Measurements from ENCODE around the gene SNF8.
"Not testable (repeated sequence)": the region's sequence is repeated elsewhere in the genome, so short reads cannot be mapped to it uniquely, and the experiment has no call there.

The SNF8 gene, protein sequence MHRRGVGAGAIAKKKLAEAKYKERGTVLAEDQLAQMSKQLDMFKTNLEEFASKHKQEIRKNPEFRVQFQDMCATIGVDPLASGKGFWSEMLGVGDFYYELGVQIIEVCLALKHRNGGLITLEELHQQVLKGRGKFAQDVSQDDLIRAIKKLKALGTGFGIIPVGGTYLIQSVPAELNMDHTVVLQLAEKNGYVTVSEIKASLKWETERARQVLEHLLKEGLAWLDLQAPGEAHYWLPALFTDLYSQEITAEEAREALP

DNA sequence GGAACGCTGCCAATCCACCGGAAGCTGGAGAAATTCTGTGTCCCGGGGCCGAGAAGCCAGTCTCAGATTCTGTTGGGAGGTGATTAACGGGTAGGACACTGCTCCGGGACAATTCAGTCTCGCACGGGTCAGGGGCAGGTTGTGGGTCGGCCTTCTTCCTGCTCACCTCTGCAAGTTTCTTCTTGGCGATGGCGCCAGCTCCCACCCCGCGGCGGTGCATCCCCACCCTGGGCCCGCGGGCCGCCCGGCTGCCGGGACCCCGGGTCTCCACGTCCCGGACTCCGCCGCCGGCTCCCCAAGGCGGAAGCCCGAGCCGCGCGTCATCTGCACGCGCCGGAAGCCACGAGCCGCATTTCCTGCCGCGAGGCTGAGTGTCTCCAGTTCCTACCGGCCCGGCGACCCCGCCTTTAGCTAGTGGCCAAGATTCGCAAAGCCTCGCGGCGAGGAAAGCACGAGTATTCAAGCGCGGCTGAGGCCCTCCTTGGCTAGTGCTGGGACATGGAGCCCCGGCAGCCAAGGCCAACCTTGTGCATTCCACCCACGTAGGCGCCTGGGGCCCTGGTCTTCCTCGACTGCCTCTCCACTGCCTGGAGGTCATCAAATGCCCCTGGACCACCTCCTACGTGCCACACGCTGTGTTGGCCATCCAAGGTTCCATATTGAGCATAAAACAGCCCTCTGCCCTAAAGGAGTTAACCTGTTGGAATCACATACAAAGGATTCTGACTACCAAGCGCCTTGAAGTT lies at the start of gene SNF8:
SNF8 (minus strand) TSS at position 328 of the 746 bp plus-strand sequence; CDS start at position 220, 108 bp downstream.
- DNase-seq (ENCODE audit: low read depth), result peak; percentile 90

DNA sequence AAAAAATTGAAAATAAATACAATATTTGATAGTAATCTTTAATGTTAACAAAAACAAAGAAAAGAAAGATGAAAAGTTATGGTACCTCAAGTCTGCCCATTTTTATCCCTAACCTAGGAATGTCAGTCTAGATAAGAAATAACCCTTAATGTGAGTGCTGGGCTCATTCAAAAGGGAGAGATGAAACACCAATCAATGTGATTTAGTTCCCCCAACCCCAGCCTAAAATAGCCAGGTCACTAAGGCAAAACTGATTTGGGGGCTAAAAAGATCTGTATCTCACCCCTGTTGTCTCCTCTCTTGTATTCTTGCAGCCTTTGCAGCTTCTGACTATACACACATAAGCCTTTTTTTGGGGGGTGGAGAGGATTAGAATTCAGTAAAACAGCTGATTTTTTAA lies 49.3 kb upstream of the SNF8 start:
- DNase-seq (ENCODE audit: low read depth), result no peak

DNA sequence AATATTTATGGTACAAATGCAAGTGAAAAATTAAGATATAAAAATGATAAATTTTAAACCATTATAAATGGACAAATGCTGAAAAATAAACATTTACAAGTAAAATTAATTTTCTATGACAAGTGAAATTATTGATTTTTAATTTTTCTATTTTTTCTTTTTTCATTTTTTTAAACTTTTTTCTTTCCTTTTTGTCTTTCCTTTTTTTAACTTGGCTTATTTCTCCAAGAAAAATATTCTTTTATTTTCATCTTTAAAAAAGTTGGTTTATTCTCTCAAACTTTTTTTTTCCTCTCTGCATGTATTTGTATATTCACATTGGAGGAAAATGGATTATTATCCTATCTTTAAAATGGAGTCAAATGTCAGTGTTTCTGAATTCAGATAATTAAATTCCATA lies 48.7 kb upstream of the SNF8 start:
- DNase-seq (ENCODE audit: low read depth), result no peak

DNA sequence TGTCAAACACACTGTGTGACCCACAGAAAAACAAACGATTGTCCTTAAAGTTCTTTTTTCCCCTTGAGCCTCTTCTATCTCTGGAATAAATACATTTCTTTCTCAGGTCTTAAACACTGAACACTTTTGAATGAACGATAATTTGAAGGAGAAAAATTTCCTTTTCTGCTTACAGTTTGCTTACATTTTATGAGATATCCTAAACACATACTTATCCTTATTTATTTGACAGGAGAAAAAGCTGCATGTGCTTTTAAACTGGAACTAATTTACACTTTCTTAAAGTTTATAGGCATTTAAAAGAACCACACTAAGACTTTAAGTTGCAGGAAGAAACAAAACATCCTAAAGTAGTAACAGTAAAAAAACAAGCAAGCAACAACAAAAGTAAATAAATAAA lies 47.8 kb upstream of the SNF8 start:
- DNase-seq (ENCODE audit: low read depth), result no peak

- DNase-seq (ENCODE audit: low read depth), result no peak
These were observed 46.3 kb upstream of the SNF8 start for GRCh38 chr17:48990882-48991357.

DNA sequence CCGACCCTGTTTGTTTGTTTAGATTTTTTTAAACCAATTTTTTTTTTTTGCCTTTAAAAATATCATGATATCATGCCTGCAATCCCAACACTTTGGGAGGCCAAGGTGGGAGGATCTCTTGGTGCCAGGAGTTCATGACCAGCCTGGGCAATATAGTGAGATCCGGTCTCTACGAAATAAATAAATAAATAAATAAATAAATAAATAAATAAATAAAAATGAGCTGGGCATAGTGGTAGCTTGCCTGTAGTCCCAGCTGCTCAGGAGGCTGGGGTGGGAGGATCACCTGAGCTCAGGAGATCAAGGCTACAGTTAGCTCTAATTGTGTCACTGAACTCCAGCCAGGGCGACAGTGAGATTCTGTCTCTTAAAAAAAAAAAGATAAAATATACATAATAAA lies 44.5 kb upstream of the SNF8 start:
- no peak for DNase-seq (ENCODE audit: low read depth)

- no peak for DNase-seq (ENCODE audit: low read depth)
These were observed 41.0 kb upstream of the SNF8 start for GRCh38 chr17:48985436-48986245.

DNA sequence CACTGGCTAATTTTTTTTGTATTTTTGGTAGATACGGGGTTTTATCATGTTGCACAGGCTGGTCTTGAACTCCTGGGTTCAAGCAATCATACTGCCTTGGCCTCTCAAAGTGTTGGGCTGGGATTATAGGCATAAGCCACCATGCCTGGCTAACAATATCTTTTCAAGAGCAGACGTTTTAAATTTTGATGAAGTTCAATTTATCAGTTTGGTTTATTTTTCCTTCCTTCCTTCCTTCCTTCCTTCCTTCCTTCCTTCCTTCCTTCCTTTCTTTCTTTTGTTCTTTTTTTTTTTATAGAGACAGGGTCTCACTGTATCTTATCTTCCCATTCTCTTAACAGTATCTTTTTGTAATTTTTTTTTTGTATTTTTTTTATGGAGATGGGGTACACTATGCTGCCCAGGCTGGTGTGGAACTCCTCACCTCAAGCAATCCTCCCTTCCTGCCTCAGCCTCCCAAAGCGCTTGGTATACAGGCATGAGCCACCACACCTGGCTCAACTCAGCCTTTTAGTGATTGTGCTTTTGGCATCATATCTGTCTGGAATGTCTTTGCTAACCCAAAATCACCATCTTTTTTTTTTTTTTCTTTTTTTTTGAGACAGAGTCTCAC lies 37.4 kb upstream of the SNF8 start:
- no peak for DNase-seq (ENCODE audit: low read depth)

- no peak for DNase-seq (ENCODE audit: low read depth)
These were observed 29.2 kb upstream of the SNF8 start for GRCh38 chr17:48973806-48974205.

DNA sequence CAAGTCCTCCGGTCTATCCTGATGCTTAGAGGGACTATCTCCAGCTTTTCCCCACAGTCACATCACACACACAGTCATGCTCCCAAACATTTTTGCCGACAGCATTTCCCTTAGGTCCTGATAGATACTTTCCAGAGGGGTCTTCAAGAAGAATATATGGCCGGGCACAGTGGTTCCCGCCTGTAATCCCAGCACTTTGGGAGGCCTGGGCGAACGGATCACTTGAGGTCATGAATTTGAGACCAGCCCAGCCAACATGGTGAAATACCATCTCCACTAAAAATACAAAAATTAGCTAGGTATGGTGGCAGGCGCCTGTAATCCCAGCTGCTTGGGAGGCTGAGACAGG lies 28.1 kb upstream of the SNF8 start:
- DNase-seq (ENCODE audit: low read depth), result no peak

- DNase-seq (ENCODE audit: low read depth), result no peak
These were observed 26.4 kb upstream of the SNF8 start for GRCh38 chr17:48970865-48971687.

DNA sequence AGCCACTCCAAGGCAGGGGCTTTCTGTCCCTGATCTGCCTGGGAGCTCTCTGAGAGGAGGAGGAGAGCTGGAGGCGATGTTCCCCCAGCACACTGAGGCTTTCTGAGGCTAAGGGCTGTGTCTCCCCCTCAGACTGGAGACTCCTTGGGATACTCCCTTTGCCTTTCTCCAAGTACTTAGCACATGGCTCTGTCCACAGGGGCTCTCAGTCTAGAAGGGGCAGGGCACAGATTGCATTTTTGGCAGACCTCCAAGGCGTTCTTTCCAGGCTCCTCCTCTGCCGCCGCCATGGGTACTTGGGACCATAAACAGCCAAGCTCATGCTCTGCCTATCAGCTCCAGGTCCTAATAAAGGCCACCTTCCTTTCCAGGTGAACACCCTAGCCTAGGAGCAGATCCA lies 25.6 kb upstream of the SNF8 start:
- DNase-seq (ENCODE audit: low read depth), result no peak

DNA sequence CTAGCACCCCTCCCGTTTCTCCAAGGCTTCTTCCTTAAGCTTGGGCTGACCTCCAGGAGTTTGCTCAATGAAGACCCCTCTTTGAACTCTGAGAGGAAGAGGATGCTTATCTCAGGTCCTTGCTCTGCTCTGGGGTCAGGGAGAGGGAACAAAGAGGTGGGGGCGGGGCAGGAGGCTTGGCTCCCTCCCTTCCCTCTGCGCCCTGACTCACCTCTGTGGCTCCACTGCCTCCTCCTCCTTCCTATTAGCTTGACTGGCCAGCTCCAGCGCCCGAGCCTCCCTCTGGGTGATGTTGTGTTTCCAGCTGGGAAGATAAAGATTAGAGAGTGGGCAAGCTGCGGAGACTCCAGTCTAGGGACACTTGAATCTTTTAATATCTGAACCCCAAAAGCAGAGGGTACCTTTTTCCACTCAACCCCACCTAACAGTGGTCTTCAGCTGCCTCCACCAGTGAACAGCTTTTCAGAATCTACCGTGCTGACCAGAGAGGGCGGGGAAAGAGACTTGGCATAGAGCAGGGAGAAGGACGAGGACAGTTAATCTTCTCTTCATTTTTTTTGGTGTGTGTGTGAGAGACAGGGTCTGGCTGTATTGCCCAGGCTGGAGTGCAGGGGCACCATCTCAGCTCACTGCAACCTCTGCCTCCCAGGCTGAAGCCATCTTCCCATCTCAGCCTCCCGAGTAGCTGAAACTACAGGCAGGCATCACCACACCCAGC lies 17.0 kb upstream of the SNF8 start:
- no peak for DNase-seq (ENCODE audit: low read depth)

GRCh38 chr17:48960834-48961515 lies 16.3 kb upstream of the SNF8 start:
- no peak for DNase-seq (ENCODE audit: low read depth)

DNA sequence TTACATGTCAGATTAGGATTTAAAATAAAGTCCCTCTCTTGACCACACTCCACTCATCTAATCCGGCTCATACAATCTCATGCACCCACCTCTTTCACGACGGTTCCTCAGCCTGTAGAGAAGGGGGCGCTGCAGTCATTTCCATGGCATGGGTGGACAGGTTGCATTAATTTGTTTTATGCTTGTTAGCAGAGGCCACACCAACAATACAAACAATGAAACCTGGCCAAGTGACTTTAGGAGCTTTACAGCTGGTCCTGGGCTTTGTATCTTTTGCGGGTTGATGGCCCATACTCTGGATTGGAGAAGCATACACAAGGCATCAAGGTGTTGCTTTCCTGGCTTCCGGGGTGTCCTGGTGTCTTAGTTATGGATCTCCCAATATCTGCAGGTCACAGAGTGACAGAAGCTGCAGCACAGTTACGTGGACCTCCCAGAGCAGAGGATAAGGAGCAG lies 9.7 kb upstream of the SNF8 start:
- DNase-seq (ENCODE audit: low read depth), result no peak

DNA sequence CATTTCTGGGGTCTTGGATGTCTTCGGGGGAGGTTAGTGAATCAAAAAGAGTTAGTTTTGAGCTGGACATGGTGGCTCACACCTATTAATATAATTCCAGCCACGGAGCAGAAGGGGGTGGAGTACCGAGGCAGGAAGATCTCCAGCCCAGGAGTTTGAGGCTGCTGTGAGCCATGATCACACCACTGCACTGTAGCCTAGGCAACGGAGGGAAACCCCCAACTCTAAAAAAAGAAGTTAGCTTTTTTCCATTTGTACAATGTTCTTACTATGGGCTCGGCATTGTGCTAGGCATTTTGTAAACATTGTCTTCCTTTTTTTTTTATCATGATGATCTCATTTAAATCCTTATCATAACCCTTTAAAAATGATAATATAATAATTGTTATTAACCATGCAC lies 8.3 kb upstream of the SNF8 start:
- no peak for DNase-seq (ENCODE audit: low read depth)

GRCh38 chr17:48951572-48951971 lies 6.9 kb upstream of the SNF8 start:
- no peak for DNase-seq (ENCODE audit: low read depth)

DNA sequence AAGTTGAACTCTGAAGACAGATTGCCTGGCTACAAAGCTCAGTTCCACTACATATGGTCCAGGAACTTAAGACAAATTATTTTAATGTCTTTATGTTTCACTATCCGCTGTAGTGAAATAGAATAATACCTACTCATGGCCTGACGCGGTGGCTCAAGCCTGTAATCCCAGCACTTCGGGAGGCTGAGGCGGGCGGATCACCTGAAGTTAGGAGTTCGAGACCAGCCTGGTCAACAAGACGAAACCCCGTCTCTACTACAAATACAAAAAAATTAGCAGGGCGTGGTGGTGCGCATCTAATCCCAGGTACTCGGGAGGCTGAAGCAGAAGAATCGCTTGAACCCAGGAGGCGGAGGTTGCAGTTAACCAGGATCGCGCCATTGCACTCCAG lies 614 bp upstream of the SNF8 start:
- not testable (repeated sequence) for DNase-seq (ENCODE audit: low read depth)

DNA sequence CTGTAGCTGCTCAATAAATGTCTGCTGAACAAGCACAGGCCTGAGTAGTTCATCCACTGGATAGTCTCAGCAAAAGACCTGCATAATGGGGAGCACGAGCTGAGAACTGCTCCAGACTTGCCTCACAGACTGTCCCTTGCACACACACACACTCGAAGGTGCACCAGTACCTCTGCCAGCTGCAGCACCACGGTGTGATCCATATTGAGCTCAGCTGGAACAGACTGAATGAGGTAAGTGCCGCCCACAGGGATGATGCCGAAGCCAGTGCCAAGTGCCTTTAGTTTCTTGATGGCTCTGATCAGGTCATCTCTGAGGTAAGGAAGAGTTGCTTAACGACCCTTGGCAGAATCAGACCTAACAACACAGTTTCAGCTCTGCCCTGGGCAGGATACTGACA lies 11.6 kb downstream of the SNF8 start:
- DNase-seq (ENCODE audit: low read depth), result no peak

DNA sequence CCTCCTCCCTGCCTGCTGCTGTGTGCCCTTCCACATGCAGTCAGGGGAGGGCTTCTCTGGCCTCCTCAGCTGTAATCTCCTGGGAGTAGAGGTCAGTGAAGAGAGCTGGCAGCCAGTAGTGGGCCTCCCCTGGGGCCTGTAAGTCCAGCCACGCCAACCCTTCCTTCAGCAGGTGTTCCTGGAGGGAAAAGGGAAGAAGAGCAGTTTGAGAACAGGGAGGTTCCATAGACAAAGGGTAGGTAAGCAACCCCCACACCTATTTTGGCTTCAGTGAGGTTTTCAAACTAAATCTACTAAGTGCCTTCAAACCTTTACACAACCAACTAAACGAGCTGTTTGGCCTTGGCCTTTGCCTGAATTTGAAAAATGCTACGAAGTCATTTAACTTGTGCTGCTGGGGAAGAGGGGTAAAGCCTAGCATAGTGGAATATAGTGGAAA lies 14.2 kb downstream of the SNF8 start:
- DNase-seq (ENCODE audit: low read depth), result no peak
